DLD1 (cell line): ENCODE data around the gene USP27X.

Experiments
- in situ Hi-C: cut with HindIII; loops from 2 replicates; pipeline ENCODE4 v1.10.0; 2017; ENCODE audit warnings: low sequenced_read_pairs

The USP27X gene

GRCh38 chrX:49878834-49879655 is at the start of gene USP27X:
USP27X (plus strand) TSS chrX:49879484; CDS start chrX:49880308, 824 bp downstream.
- in situ Hi-C loops: no loop called here

- in situ Hi-C loops: no loop called here
Measured at GRCh38 chrX:49838374-49838773, 40.9 kb upstream of the USP27X start.

GRCh38 chrX:49840679-49841078 is 38.6 kb upstream of the USP27X start:
- in situ Hi-C loops: no loop called here

- in situ Hi-C loops: no loop called here
Measured at GRCh38 chrX:49842621-49843020, 36.7 kb upstream of the USP27X start.

GRCh38 chrX:49844611-49845010 is 34.7 kb upstream of the USP27X start:
- in situ Hi-C loops: no loop called here

- in situ Hi-C loops: no loop called here
Measured at GRCh38 chrX:49845701-49846403, 33.4 kb upstream of the USP27X start.

- in situ Hi-C loops: no loop called here
Measured at GRCh38 chrX:49846522-49846921, 32.8 kb upstream of the USP27X start.

GRCh38 chrX:49848275-49848674 is 31.0 kb upstream of the USP27X start:
- in situ Hi-C loops: no loop called here

GRCh38 chrX:49850028-49850427 is 29.3 kb upstream of the USP27X start:
- in situ Hi-C loops: no loop called here

GRCh38 chrX:49853661-49854060 is 25.6 kb upstream of the USP27X start:
- in situ Hi-C loops: no loop called here

- in situ Hi-C loops: no loop called here
Measured at GRCh38 chrX:49856819-49857218, 22.5 kb upstream of the USP27X start.

- in situ Hi-C loops: no loop called here
Measured at GRCh38 chrX:49858341-49858740, 20.9 kb upstream of the USP27X start.

- in situ Hi-C loops: no loop called here
Measured at GRCh38 chrX:49859491-49859890, 19.8 kb upstream of the USP27X start.

- in situ Hi-C loops: no loop called here
Measured at GRCh38 chrX:49860867-49861535, 18.3 kb upstream of the USP27X start.

- in situ Hi-C loops: no loop called here
Measured at GRCh38 chrX:49862093-49862492, 17.2 kb upstream of the USP27X start.

- in situ Hi-C loops: no loop called here
Measured at GRCh38 chrX:49868739-49869138, 10.5 kb upstream of the USP27X start.

- in situ Hi-C loops: no loop called here
Measured at GRCh38 chrX:49876750-49877149, 2.5 kb upstream of the USP27X start.

GRCh38 chrX:49877397-49878101 is 1.7 kb upstream of the USP27X start:
- in situ Hi-C loops: no loop called here

- in situ Hi-C loops: no loop called here
Measured at GRCh38 chrX:49878128-49878833, 1.0 kb upstream of the USP27X start.

GRCh38 chrX:49879656-49880277 is 483 bp downstream of the USP27X start:
- in situ Hi-C loops: no loop called here
